DND-41 (cell line): ENCODE results near the gene MAP2K5.

Experiments used
- ATAC-seq: fragments of 200-7000 bp; cut with Tn5 transposase; 3 replicates; pipeline ENCODE4 v1.9.1; 2021; ENCODE audit warnings: low read depth; ENCODE audit not compliant: insufficient read depth
- DNase-seq: peaks from one replicate; pipeline ENCODE4 v3.0.0-alpha.2; 2020
- H2AFZ ChIP-seq: 2 replicates; pipeline ENCODE4 v1.6.0; 2012; ENCODE audit warnings: low read depth, low read length
- H3K27ac ChIP-seq: 2 replicates; pipeline ENCODE4 v1.5.1; 2012; ENCODE audit warnings: low read length, inconsistent platforms
- H3K27me3 ChIP-seq: fragments of 200-600 bp; sonication (generic); 2 replicates; pipeline ENCODE4 v1.6.0; 2012; ENCODE audit warnings: low read length, mild to moderate bottlenecking, inconsistent platforms; ENCODE audit not compliant: insufficient read depth, poor library complexity
- H3K36me3 ChIP-seq: 2 replicates; pipeline ENCODE4 v1.5.1; 2012; ENCODE audit warnings: low read length, inconsistent platforms; ENCODE audit not compliant: insufficient read depth
- H3K4me1 ChIP-seq: 2 replicates; pipeline ENCODE4 v1.5.1; 2012; ENCODE audit warnings: mild to moderate bottlenecking, low read length; ENCODE audit not compliant: insufficient read depth
- H3K4me2 ChIP-seq: 2 replicates; pipeline ENCODE4 v1.6.0; 2012; ENCODE audit warnings: mild to moderate bottlenecking, moderate library complexity, low read length, inconsistent platforms; ENCODE audit not compliant: insufficient read depth
- H3K4me3 ChIP-seq, 2 experiments: fragments of 200-600 bp in 1 of 2; shearing (Covaris generic) in 1 of 2; 2 replicates each; pipeline ENCODE4 v1.5.1; 2012 to 2016; ENCODE audit warnings: inconsistent platforms in 2 of 2, low read length in 2 of 2, mild to moderate bottlenecking in 2 of 2, low read depth in 1 of 2, moderate library complexity in 1 of 2
- H3K79me2 ChIP-seq: 2 replicates; pipeline ENCODE4 v1.6.0; 2012; ENCODE audit warnings: low read length, inconsistent platforms; ENCODE audit not compliant: insufficient read depth
- H3K9ac ChIP-seq: 2 replicates; pipeline ENCODE4 v1.6.0; 2012; ENCODE audit warnings: low read depth, mild to moderate bottlenecking, inconsistent platforms, low read length, moderate library complexity
- H3K9me3 ChIP-seq: 2 replicates; pipeline ENCODE4 v1.5.1; 2012; ENCODE audit warnings: low read length, moderate library complexity, mild to moderate bottlenecking, inconsistent platforms; ENCODE audit not compliant: insufficient read depth, severe bottlenecking
- H4K20me1 ChIP-seq: 2 replicates; pipeline ENCODE4 v1.6.0; 2012; ENCODE audit warnings: low read length; ENCODE audit not compliant: insufficient read depth
- EZH2 ChIP-seq: IDR thresholded peaks from 3 replicates; pipeline ENCODE4 v1.6.1; 2012; ENCODE audit warnings: borderline replicate concordance, low read depth, mild to moderate bottlenecking, moderate library complexity, low read length, inconsistent platforms; ENCODE audit not compliant: severe bottlenecking
- TF ChIP-seq, protein P1 (sequence below): IDR thresholded peaks from 2 replicates; pipeline ENCODE4 v1.5.1; 2012; ENCODE audit warnings: borderline replicate concordance, low read length, moderate library complexity, mild to moderate bottlenecking; ENCODE audit not compliant: poor library complexity, severe bottlenecking; ENCODE audit errors: extremely low read depth

Gene MAP2K5

DNA sequence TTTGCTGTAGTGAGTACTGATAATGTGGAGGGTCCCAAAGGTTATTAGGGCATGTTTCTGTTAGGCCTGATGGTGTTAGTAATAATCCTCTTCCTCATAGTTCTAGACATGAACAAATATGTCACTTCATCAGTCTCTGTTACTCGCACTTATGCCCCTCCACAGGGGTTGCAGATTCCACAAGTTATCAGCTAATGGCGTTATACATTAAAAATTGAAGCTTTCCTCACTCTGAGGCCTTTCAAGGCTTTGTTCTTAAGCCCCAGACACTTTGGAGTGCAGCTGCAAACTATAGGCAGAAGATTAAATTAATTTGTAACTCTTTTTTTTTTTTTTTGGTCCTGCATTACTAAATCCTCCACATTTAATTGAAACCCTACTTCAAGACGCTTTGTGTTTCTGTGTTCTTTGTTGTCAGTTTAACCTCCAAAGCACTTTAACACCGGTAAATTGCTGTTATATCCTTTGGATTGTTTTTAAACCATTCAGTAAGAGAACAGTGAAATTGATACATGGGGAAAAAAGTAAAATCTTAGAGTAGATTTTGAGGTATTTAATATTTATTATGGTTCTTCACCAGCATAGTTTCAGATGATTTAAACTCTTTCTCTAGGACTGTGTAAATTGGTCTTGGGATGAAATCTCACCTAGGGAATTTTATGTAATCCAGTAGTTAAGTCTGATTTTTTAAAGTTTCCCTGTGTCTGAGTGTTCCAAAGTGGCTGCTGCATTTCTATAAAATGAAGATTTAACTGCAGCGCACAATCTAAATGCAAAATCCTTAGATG, 179.7 kb downstream of the MAP2K5 start:
- no peak for TF ChIP-seq EZH2
- TF ChIP-seq, protein P1, sequence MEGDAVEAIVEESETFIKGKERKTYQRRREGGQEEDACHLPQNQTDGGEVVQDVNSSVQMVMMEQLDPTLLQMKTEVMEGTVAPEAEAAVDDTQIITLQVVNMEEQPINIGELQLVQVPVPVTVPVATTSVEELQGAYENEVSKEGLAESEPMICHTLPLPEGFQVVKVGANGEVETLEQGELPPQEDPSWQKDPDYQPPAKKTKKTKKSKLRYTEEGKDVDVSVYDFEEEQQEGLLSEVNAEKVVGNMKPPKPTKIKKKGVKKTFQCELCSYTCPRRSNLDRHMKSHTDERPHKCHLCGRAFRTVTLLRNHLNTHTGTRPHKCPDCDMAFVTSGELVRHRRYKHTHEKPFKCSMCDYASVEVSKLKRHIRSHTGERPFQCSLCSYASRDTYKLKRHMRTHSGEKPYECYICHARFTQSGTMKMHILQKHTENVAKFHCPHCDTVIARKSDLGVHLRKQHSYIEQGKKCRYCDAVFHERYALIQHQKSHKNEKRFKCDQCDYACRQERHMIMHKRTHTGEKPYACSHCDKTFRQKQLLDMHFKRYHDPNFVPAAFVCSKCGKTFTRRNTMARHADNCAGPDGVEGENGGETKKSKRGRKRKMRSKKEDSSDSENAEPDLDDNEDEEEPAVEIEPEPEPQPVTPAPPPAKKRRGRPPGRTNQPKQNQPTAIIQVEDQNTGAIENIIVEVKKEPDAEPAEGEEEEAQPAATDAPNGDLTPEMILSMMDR: no peak
- Histone ChIP-seq H4K20me1 (no peaks in the 10 kb centered on the region), H3K9ac (no peak overlapping the region), H3K27me3 (no peaks in the 10 kb centered on the region), H3K9me3 (no peaks in the 10 kb centered on the region), H3K4me2 (no peak overlapping the region), H3K4me3 (no peak overlapping the region), H3K27ac (no peak overlapping the region), H3K79me2 (no peaks in the 10 kb centered on the region), H2AFZ (no peak overlapping the region), H3K4me1 (no peaks in the 10 kb centered on the region), H3K36me3 (no peaks in the 10 kb centered on the region)
- no peak for ATAC-seq
- no peak for DNase-seq

DNA sequence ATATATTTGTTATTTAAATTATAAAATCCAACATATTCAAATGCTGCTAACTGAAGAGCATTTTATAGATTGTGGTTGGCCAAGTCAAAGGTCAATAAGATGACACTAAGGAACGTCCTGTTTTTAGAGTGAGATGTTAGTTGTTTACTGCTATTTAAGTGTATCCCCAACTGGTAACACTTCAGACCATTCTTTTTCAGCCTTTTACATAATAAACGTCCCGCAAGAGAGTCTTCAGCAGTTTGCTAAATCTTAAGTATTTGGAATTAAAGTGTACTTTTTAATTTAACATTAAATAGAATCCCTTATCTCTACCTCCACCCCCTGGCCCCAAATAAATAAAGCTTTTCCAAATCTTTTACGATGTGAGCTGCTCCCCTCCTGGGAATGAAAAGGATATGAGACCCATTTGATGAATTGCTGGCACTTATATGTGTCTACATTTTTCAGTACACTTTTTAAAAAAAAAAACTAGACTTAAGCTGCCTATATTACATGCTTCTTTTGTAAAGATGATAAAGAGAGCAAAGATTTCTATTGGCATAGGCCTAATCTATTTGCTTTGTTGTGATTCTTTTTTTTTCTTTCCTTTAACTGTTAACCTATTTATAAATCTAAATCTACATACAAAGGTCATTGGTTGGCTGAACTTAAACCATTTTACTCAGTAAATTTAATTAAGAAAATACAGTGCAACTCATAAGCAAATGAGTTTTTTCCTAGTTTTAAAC, 181.0 kb downstream of the MAP2K5 start:
- no peaks in the 10 kb centered on the region for H3K36me3 ChIP-seq
- TF ChIP-seq, protein P1: no peak
- no peak for TF ChIP-seq EZH2
- H2AFZ ChIP-seq: no peak overlapping the region
- H3K27ac ChIP-seq: no peak overlapping the region
- no peaks in the 10 kb centered on the region for H3K79me2 ChIP-seq
- H3K9ac ChIP-seq: no peak overlapping the region
- no peaks in the 10 kb centered on the region for H3K4me1 ChIP-seq
- no peaks in the 10 kb centered on the region for H3K27me3 ChIP-seq
- ATAC-seq: no peak
- no peak for DNase-seq
- no peak overlapping the region for H3K4me2 ChIP-seq
- H4K20me1 ChIP-seq: no peaks in the 10 kb centered on the region
- no peaks in the 10 kb centered on the region for H3K9me3 ChIP-seq
- no peak overlapping the region for H3K4me3 ChIP-seq

DNA sequence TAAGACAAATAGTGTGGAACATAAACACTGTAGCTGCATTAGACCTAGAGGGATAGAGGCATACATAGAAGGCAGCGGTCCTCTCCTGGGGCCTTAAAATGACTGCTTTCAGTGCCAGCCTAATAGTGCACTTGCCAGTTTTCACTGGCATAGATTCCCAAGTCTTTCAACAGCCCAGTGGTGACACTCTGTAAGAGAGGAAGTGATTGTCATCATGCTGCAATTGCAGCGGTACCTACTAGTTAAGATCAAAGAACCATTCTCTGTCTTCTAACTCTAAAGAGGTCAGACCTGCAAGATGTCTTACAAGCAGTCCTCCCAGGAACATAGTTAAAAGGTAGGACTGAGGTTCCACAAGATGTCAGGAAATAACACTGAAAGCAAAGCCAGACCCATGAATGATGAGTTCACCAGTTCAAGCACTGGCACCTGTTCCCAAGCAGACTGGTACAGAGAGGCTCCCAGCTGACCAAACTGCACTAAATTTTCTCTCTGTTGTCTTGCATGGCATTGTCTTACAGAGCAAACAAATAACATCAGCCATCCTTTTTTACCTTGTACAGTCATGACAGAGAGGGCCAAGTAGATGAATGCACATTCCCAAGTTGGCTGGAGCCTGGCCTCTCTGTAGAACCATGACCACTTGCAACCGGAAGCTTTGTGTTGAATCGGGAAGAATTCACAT, 182.3 kb downstream of the MAP2K5 start:
- Histone ChIP-seq H3K4me1 (no peaks in the 10 kb centered on the region), H2AFZ (no peak overlapping the region), H3K9me3 (no peaks in the 10 kb centered on the region), H3K4me2 (no peak overlapping the region), H3K27ac (no peak overlapping the region), H3K27me3 (no peaks in the 10 kb centered on the region), H3K79me2 (no peaks in the 10 kb centered on the region), H3K9ac (no peak overlapping the region), H3K36me3 (no peaks in the 10 kb centered on the region), H4K20me1 (no peaks in the 10 kb centered on the region), H3K4me3 (no peak overlapping the region)
- ATAC-seq (peak; percentile 42; the same call in 1 of the 3 replicates), DNase-seq (no peak)
- TF ChIP-seq, protein P1: no peak
- TF ChIP-seq EZH2: no peak
